Esophagus squamous epithelium (tissue), 4 donors: ENCODE results near the gene ACVR2B.

Experiments used
- CTCF ChIP-seq, 6 experiments: fragments of 450-650 bp in 4 of 6; fragments of 200-600 bp in 2 of 6; sonication (generic) in 2 of 6; IDR thresholded peaks; one replicate each; pipeline ENCODE4 v1.5.1; 2016 to 2019; ENCODE audit warnings: antibody characterized with exemption in 6 of 6, mild to moderate bottlenecking in 4 of 6, moderate library complexity in 4 of 6
- POLR2A ChIP-seq, 4 donors: fragments of 450-650 bp; IDR thresholded peaks; one replicate each; pipeline ENCODE4 v1.6.1; 2017; ENCODE audit warnings: antibody characterized with exemption in 4 of 4, mild to moderate bottlenecking in 4 of 4, moderate library complexity in 3 of 4

GRCh38 chr3:38489766-38490165, 36.1 kb downstream of the ACVR2B start:
- TF ChIP-seq CTCF (IDR thresholded peaks at IDR 0.05) (no peak), POLR2A (IDR thresholded peaks at IDR 0.05) (no peak)
